ENCODE results near the gene TMEM138.

DNA sequence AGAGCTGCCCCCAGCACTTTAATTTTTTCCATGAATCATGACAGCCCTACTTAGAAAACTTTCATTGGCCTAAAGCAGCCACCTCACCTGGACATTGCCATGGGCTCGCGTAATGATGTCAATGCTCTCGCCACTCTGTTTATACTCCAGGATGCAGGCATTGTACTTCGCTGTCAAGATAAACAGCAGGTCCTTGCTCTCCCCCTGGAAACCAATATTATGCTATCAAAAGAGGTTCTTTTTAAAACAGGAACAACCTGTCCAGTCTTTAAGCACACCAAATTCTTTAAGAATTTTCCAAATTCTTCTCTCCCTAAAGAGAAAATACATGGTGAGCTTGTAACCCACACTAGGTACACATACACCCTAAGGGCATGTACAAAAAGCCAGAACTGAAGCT, 32.3 kb upstream of the TMEM138 start:
- TF ChIP-seq POLR2A (IDR thresholded peaks at IDR 0.05), result no peak
- TF ChIP-seq, protein P1, sequence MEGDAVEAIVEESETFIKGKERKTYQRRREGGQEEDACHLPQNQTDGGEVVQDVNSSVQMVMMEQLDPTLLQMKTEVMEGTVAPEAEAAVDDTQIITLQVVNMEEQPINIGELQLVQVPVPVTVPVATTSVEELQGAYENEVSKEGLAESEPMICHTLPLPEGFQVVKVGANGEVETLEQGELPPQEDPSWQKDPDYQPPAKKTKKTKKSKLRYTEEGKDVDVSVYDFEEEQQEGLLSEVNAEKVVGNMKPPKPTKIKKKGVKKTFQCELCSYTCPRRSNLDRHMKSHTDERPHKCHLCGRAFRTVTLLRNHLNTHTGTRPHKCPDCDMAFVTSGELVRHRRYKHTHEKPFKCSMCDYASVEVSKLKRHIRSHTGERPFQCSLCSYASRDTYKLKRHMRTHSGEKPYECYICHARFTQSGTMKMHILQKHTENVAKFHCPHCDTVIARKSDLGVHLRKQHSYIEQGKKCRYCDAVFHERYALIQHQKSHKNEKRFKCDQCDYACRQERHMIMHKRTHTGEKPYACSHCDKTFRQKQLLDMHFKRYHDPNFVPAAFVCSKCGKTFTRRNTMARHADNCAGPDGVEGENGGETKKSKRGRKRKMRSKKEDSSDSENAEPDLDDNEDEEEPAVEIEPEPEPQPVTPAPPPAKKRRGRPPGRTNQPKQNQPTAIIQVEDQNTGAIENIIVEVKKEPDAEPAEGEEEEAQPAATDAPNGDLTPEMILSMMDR (IDR thresholded peaks at IDR 0.05 in 4 of 5, conservative IDR thresholded peaks at IDR 0.05 in 1 of 5), result no peak

Measured in gastrocnemius medialis (tissue), 4 donors.